GM12892 (cell line): ENCODE data around the gene NUMA1.

ENCODE experiments used
- POLR2A ChIP-seq: IDR thresholded peaks from 2 replicates; pipeline ENCODE4 v1.6.1; 2011; ENCODE audit warnings: low read depth, low read length, control low read depth
- POLR2AphosphoS5 ChIP-seq: IDR thresholded peaks from 2 replicates; pipeline ENCODE4 v1.6.1; 2011; ENCODE audit warnings: low read depth, low read length, control low read depth
- TAF1 ChIP-seq: IDR thresholded peaks from 2 replicates; pipeline ENCODE4 v1.6.1; 2011; ENCODE audit warnings: low read depth, mild to moderate bottlenecking, control low read depth, low read length, borderline replicate concordance

DNA sequence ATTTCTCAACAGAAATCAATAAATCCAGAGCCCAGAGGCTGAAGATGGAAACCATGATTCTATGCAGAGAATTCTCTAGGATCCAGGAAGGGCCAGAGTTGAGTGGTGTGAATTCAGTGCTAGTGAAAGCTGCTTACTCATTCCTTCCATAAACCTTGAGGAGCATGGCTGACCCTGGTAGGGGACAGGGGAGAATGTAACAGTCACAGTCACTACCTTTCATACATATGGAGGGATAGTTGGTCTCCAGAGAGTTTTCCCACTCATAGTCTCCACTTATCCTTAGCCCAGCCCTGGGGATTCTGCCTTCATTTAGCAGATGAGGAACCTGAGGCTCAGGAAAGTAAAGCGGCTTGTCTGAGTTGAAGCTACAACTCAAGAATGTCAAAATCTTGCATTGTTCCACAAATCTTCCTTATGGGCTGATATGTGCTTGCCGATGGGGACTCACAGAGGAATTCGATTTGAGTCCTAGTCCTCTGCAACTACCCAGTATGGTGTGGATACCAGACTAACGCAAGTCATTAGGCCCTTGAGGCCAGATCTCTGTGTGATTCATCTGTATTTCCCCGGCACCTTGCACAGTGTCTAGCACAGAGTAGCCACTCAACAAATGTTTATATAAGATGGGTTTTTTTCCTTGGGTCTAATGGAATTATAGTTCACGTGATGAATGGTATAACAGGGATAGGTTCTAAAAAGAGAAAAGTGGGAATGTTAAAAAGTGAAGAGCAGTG, 35.8 kb upstream of the NUMA1 start:
- TF ChIP-seq TAF1 (no peak), POLR2AphosphoS5 (no peak), POLR2A (no peak)
